ENCODE data around the gene HSDL1.
"Not testable (repeated sequence)": the region's sequence is repeated elsewhere in the genome, so short reads cannot be mapped to it uniquely, and the experiment has no call there.

Gene HSDL1

GRCh38 chr16:84141143-84141670 is 3.8 kb downstream of the HSDL1 start:
- in situ Hi-C loops (cut with MboI; ENCODE audit: low sequenced_read_pairs) = no loop called here

GRCh38 chr16:84139628-84140258 is 5.2 kb downstream of the HSDL1 start:
- in situ Hi-C loops (cut with MboI; ENCODE audit: low sequenced_read_pairs) = no loop called here

GRCh38 chr16:84138824-84139627 is 6.0 kb downstream of the HSDL1 start:
- in situ Hi-C loops (cut with MboI; ENCODE audit: low sequenced_read_pairs) = no loop called here

GRCh38 chr16:84138500-84138823 is 6.5 kb downstream of the HSDL1 start:
- in situ Hi-C loops (cut with MboI; ENCODE audit: low sequenced_read_pairs) = no loop called here

- in situ Hi-C loops (cut with MboI; ENCODE audit: low sequenced_read_pairs) = no loop called here
Observed at GRCh38 chr16:84137769-84138357, 7.1 kb downstream of the HSDL1 start.

GRCh38 chr16:84137287-84137686 is 7.7 kb downstream of the HSDL1 start:
- in situ Hi-C loops (cut with MboI; ENCODE audit: low sequenced_read_pairs) = no loop called here

- in situ Hi-C loops (cut with MboI; ENCODE audit: low sequenced_read_pairs) = no loop called here
Observed at GRCh38 chr16:84136331-84137125, 8.4 kb downstream of the HSDL1 start.

GRCh38 chr16:84132527-84133285 is 12.3 kb downstream of the HSDL1 start:
- in situ Hi-C loops (cut with MboI; ENCODE audit: low sequenced_read_pairs) = no loop called here

- in situ Hi-C loops (cut with MboI; ENCODE audit: low sequenced_read_pairs) = no loop called here
Observed at GRCh38 chr16:84131117-84131516, 13.9 kb downstream of the HSDL1 start.

GRCh38 chr16:84124257-84125073 is 20.5 kb downstream of the HSDL1 start:
- in situ Hi-C loops (cut with MboI; ENCODE audit: low sequenced_read_pairs) = no loop called here

GRCh38 chr16:84121007-84121406 is 24.0 kb downstream of the HSDL1 start:
- in situ Hi-C loops (cut with MboI; ENCODE audit: low sequenced_read_pairs) = no loop called here

- in situ Hi-C loops (cut with MboI; ENCODE audit: low sequenced_read_pairs) = no loop called here
Observed at GRCh38 chr16:84120023-84120422, 25.0 kb downstream of the HSDL1 start.

- in situ Hi-C loops (cut with MboI; ENCODE audit: low sequenced_read_pairs) = no loop called here
Observed at GRCh38 chr16:84119368-84119767, 25.6 kb downstream of the HSDL1 start.

- in situ Hi-C loops (cut with MboI; ENCODE audit: low sequenced_read_pairs) = not testable (repeated sequence)
Observed at GRCh38 chr16:84118315-84118714, 26.7 kb downstream of the HSDL1 start.

- in situ Hi-C loops (cut with MboI; ENCODE audit: low sequenced_read_pairs) = no loop called here
Observed at GRCh38 chr16:84117494-84117843, 27.5 kb downstream of the HSDL1 start.

- in situ Hi-C loops (cut with MboI; ENCODE audit: low sequenced_read_pairs) = no loop called here
Observed at GRCh38 chr16:84116720-84117493, 28.1 kb downstream of the HSDL1 start, which contains the start of gene MBTPS1. Gene MBTPS1, minus strand, starts transcription at chr16:84116942. Its CDS starts 15,159 bp downstream, at chr16:84101783.

- in situ Hi-C loops (cut with MboI; ENCODE audit: low sequenced_read_pairs) = no loop called here
Observed at GRCh38 chr16:84115919-84116719, 28.9 kb downstream of the HSDL1 start.

GRCh38 chr16:84111949-84112348 is 33.0 kb downstream of the HSDL1 start:
- in situ Hi-C loops (cut with MboI; ENCODE audit: low sequenced_read_pairs) = not testable (repeated sequence)

All from HL-60/S4 (cell line).